GM18868 (cell line): ENCODE results near the gene PDCD7.

Experiments used
- ATAC-seq: cut with Tn5 transposase; IDR thresholded peaks from one replicate; pipeline ENCODE4 v1.9.1; 2021; ENCODE audit warnings: mild to moderate bottlenecking, moderate library complexity; ENCODE audit not compliant: unreplicated experiment

Gene PDCD7

DNA sequence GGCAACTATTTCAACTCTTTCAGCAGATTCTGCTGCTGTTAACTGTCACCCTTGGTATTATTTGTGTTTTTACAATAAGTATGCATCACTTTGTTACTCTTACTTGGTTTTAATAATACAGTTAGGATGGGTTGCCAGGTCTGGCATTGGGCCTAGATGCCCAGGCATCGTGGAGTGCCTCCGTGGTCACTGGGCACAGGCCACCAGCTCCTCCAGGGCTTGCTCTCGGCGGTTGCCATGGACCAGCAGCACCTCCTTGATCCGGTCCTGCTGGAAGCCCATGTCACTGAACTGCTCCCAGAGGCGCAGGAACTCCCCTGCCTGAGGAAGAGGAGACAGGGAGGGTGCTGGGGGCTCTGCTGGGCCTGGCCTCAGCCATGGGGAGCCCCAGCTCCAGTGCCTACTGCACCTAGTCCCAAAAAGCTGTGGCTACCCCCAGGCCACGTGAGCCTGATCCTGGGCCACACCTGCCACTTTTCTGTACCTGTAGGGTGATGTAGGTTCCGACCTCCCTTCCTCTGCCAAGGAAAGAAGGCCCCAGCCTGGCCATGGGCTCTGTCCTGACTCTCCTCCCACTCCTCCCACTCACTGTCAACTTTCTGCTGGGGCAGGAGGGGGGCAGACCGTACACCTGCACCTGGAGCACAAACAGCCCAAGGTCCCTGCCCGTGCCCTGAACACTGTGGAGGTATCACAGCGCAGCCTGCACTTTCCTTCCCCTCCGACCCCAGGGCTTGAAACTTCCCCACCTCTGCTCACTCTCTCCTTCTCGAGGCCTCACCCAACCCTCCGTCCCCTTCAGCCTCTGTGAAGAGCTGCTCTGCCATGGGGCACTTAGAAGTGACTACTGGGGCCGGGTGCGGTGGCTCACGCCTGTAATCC is 40.5 kb downstream of the PDCD7 start:
- no peak for ATAC-seq

- ATAC-seq: no peak
Measured at GRCh38 chr15:65091946-65092770, 41.5 kb downstream of the PDCD7 start.

DNA sequence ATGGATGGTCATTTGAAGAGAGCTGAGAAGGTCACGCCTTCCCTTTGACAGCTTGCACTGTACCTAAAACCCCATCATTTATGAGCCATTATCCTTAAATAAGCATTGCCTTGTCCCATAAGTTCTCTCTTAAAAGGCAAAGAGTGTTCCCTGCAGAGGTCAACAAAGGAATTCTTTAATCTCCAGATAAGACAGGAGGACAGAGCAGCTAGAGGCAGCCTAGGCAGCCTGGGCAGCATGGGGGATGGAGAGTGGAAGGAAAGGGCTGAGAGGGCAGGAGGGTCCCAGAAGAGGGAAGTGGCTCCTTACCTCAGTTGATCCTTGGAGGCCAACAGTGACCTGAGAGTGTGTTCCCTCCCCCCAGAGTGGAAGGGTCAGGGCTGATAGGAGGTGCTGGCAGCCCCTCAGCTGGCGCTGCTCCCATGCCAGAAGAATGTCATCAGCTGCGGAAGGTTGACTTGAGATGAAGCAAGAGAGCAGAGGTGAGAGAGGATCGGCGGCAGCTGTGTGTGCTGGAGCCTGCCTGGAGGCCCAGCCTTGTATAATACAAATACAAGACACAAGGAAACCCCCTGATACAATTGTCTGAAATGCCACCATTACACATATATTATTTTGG is 44.3 kb downstream of the PDCD7 start:
- ATAC-seq: no peak

- ATAC-seq: no peak
Measured at GRCh38 chr15:65088643-65089021, 45.0 kb downstream of the PDCD7 start.

GRCh38 chr15:65087873-65088642 is 45.5 kb downstream of the PDCD7 start:
- ATAC-seq: no peak

GRCh38 chr15:65087411-65087810 is 46.2 kb downstream of the PDCD7 start:
- no peak for ATAC-seq

GRCh38 chr15:65086680-65087111 is 46.9 kb downstream of the PDCD7 start:
- no peak for ATAC-seq

DNA sequence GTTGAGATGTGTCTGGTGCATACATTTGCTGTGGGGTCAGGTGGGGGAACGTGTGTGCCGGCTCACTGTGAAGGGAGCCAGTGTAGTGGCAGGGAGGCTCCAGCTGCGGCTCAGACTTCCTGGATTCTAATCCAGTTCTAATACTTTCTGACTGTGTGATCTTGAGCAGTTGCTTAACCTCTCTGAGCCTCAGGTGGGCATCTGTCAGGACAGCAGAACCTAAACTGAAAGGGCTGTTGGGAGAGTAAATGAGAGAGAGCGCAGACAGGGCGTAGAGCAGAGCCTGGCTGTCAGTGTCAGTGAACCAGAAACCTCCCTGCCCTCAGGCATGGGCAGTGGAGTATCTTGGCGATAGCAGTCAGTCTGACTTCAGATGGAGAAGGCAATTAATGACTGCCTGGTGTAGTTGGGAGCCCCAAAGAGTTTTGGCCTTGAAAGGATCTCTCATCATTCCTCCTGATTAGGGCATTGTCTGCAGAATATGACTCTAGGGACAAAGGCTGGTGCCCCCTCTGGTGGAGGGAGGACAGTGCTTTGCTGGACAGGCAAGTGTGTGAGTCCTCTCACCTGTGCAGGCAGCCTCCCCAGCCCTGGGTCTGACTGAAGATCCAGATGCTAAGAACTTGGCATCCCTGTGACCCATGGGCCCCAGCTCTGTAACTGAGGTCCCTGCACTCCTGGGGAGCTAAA is 47.5 kb downstream of the PDCD7 start:
- ATAC-seq: no peak

DNA sequence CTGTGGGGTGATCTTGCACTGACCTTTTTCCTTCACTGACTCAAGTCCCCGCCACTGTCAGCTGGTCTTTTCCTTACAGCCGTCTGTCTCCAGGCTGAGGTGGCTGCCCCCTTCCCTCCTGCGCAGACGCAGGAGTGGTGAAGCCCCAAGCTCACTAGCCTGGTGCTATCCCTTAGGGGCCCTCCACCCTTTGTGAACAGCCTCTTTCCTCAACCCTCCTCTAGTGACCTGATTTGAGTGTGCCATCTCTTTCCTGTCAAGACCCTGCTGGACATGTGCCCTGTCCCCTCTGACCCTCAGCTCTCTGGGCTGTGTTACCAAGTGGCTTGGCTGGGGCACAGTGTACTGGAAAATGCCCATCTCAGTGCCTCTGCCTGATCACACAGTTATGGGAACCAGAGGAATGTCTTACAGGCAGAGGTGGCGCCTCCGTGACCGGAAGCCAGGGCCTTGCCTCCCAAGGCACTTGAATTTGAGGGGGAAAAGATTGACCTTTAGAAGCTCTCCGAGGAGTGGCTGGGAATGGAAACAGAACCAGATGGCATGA is 48.3 kb downstream of the PDCD7 start:
- no peak for ATAC-seq

DNA sequence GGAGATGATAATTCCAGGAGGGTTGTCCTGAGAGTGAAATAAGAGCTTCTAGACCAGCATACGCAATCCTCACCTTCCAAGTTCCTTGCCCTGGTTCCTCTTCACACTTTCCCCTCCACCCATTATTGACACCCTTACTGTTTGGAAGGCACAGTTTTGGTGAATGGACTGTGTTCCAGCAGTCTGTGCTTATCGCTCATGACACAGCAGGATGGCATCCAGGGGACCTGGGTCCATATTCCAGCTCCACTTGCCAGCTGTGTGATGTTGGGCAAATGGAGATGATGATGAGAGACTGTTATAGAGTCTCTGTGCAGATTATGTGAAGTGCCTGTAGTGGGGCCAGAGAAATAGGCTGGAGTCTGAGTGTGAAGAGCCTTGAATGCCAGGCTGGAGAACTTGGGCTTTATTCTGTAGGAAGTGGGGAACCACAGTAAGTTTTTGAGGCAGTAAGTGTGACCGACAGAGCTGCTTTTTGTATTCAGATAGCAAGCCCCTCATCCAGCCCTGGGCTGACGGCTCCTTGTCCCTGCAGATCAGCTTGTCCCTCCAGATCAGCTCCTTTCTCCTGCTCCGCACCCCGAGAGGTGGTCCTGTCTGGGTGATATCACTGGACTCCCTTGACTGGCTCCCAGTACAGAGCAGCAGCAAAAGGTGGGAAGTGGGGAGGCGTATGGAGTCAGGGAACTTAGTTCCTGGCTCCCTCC is 49.0 kb downstream of the PDCD7 start:
- ATAC-seq: no peak

DNA sequence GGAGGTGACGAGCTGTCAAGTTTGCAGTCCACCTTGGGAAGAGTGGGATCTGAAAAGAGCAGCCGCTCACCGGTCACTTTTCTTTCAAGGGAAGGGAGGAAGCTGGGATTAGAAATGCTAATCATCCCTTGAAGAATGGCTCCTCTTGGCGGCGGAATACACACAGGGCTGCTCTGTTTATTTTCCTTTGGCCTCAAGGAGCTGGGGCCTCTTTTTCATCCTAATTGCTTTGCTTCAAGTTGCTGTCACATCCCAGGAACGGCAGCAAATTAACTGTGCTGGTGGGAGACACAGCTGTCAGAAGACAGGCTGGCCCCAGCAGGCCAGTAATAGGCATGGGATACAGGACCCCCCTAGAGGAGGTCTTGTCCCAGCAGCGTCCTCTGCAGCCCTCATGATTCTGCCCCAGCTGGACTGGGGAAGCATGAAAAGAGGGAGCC is 50.3 kb downstream of the PDCD7 start:
- ATAC-seq: no peak

GRCh38 chr15:65082303-65082953 is 51.2 kb downstream of the PDCD7 start:
- ATAC-seq: no peak

- ATAC-seq: no peak
Measured at GRCh38 chr15:65081758-65082157, 51.9 kb downstream of the PDCD7 start.

DNA sequence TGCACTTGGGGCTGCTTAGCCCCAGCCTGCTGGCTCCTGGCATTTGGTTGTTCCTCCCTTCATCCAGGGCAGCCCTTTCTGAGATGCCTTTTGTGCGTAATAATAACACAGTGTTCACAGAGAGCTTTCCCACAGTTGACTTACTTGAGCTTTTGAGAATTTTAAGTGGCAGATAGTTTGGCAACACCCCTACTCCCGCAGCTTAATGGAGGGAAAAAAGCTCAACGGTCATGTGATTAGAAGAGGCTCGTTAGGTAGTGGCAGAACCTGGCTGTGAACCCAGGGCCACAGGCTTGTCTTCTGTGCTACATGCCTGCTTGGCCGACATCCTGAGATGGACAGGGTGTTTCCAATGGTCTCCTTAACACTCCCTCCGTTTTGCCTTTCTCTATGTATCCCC is 52.3 kb downstream of the PDCD7 start:
- no peak for ATAC-seq

GRCh38 chr15:65079580-65079979 is 54.0 kb downstream of the PDCD7 start:
- no peak for ATAC-seq

- no peak for ATAC-seq
Measured at GRCh38 chr15:65077981-65078352, 55.6 kb downstream of the PDCD7 start.

DNA sequence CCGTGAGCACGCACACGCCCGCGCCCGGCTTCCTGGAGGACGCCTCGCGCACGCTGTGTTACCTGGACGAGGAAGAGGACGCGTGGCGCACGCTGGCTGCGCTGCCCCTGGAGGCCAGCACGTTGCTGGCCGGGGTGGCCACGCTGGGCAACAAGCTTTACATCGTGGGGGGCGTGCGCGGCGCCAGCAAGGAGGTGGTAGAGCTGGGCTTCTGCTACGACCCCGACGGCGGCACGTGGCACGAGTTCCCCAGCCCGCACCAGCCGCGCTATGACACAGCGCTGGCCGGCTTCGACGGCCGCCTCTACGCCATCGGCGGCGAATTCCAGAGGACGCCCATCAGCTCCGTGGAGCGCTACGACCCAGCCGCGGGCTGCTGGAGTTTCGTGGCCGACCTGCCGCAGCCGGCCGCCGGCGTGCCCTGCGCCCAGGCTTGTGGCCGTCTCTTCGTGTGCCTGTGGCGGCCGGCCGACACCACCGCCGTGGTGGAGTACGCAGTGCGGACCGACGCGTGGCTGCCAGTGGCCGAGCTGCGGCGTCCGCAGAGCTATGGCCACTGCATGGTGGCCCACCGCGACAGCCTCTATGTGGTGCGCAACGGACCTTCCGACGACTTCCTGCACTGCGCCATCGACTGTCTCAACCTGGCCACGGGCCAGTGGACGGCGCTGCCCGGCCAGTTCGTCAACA is 56.2 kb downstream of the PDCD7 start:
- ATAC-seq: no peak
